Fibroblast of lung (primary cell): Measurements from ENCODE around the gene RETREG1. TPM values are rescaled to one million over a fixed set of nuclear protein-coding genes. Genes with fewer than 3 reads are reported as not detected.

Experiments used
- DNase-seq, 2 donors: peaks; one replicate each; pipeline versions ENCODE4 v3.0.0 to v3.0.0-alpha.2; 2010; ENCODE audit warnings: low read depth in 2 of 2
- H2AFZ ChIP-seq: 2 replicates; pipeline ENCODE4 v1.5.1; 2012; ENCODE audit warnings: low read length, control low read depth, inconsistent platforms
- H3K27ac ChIP-seq: 2 replicates; pipeline ENCODE4 v1.5.1; 2011; ENCODE audit warnings: low read length, control low read depth; ENCODE audit not compliant: insufficient read depth
- H3K27me3 ChIP-seq: 2 replicates; pipeline ENCODE4 v1.5.1; 2011; ENCODE audit warnings: mild to moderate bottlenecking, low read length; ENCODE audit not compliant: control insufficient read depth, insufficient read depth
- H3K36me3 ChIP-seq: 2 replicates; pipeline ENCODE4 v1.5.1; 2011; ENCODE audit warnings: low read length; ENCODE audit not compliant: control insufficient read depth, insufficient read depth
- H3K4me1 ChIP-seq: 2 replicates; pipeline ENCODE4 v1.5.1; 2011; ENCODE audit warnings: low read length; ENCODE audit not compliant: control insufficient read depth, insufficient read depth; ENCODE audit errors: extremely low read depth
- H3K4me2 ChIP-seq: 2 replicates; pipeline ENCODE4 v1.5.1; 2011; ENCODE audit warnings: low read length, control low read depth; ENCODE audit not compliant: insufficient read depth; ENCODE audit errors: extremely low read depth
- H3K4me3 ChIP-seq, 4 experiments: fragments of 200-600 bp in 1 of 4; sonication (generic) in 1 of 4; replicated peaks in 1 of 4; 2 replicates each; pipeline ENCODE4 v1.5.1; 2011 to 2016; ENCODE audit warnings: low read length in 4 of 4, low read depth in 3 of 4, mild to moderate bottlenecking in 3 of 4, control low read depth in 2 of 4, inconsistent platforms in 1 of 4, mixed read lengths in 1 of 4; ENCODE audit not compliant: insufficient read depth in 1 of 4; ENCODE audit errors: control extremely low read depth in 1 of 4
- H3K79me2 ChIP-seq: 2 replicates; pipeline ENCODE4 v1.5.1; 2012; ENCODE audit warnings: mild to moderate bottlenecking, low read length, inconsistent platforms; ENCODE audit not compliant: control insufficient read depth, insufficient read depth
- H3K9ac ChIP-seq: 2 replicates; pipeline ENCODE4 v1.5.1; 2011; ENCODE audit warnings: mild to moderate bottlenecking, low read length, control low read depth; ENCODE audit not compliant: insufficient read depth
- H3K9me3 ChIP-seq: 2 replicates; pipeline ENCODE4 v1.5.1; 2012; ENCODE audit warnings: low read depth, low read length; ENCODE audit not compliant: control insufficient read depth, insufficient read depth
- H4K20me1 ChIP-seq: 2 replicates; pipeline ENCODE4 v1.5.1; 2011; ENCODE audit warnings: low read length; ENCODE audit not compliant: control insufficient read depth, insufficient read depth; ENCODE audit errors: extremely low read depth
- EZH2 ChIP-seq: IDR thresholded peaks from 2 replicates; pipeline ENCODE4 v1.5.1; 2012; ENCODE audit warnings: low read length, control low read depth, mild to moderate bottlenecking; ENCODE audit errors: missing control alignments
- polyA plus RNA-seq, 2 donors: library from polyadenylated mRNA; depleted of rRNA in 1 of 2; stranded (reverse) in 1 of 2; unstranded in 1 of 2; fragments of >200 nt; gene quantifications; 2 replicates each; pipeline ENCODE4 v1.2.1, GENCODE V29; 2011 to 2012; ENCODE audit warnings: missing spikeins in 1 of 2
- total RNA-seq: library from RNA; depleted of rRNA; stranded (reverse); fragments of >200 nt; gene quantifications from 2 replicates; pipeline ENCODE4 v1.2.1, GENCODE V29; 2014
- TF ChIP-seq, protein P1 (sequence below), 2 donors: IDR thresholded peaks in 1 of 2; conservative IDR thresholded peaks in 1 of 2; 1 replicate in 1 of 2; 2 replicates in 1 of 2; pipeline ENCODE4 v1.5.1; 2011 to 2012; ENCODE audit warnings: low read length in 2 of 2, control low read depth in 1 of 2, inconsistent platforms in 1 of 2, low read depth in 1 of 2, mild to moderate bottlenecking in 1 of 2

RETREG1 gene
- total and polyA plus RNA-seq, 2 donors (not counting 1 experiment from before 2014, with no cell fraction given) = 0.41 to 0.99 TPM

DNA sequence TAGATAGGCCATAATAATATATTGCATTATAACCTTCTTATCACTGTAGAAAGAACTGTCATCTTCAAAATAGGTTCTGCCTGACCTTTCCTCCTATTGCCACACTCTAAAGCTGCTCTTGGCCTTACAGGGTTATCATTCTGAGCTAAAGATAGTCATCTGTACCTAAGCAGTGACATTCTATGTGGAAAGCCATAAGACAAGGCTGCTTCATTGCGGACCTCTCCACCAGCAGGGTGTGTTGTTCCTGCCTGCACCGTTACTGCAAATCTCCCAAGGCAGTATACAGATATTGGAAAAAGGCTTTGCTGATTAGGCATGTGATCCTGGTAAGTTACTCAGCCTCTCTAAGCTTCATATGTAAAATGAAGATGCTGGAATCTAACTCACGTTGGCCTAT is 159.3 kb downstream of the RETREG1 start:
- Histone ChIP-seq H3K4me2 (no peak overlapping the region), H2AFZ (no peak overlapping the region), H4K20me1 (no peaks in the 10 kb centered on the region), H3K36me3 (peaks cover 17% of the 10 kb centered on the region), H3K79me2 (peaks cover 41% of the 10 kb centered on the region), H3K9ac (no peak overlapping the region), H3K9me3 (no peaks in the 10 kb centered on the region), H3K27ac (no peak overlapping the region), H3K4me3 (no peak overlapping the region), H3K27me3 (no peaks in the 10 kb centered on the region), H3K4me1 (peaks cover 19% of the 10 kb centered on the region)
- no peak for TF ChIP-seq EZH2
- TF ChIP-seq, protein P1, sequence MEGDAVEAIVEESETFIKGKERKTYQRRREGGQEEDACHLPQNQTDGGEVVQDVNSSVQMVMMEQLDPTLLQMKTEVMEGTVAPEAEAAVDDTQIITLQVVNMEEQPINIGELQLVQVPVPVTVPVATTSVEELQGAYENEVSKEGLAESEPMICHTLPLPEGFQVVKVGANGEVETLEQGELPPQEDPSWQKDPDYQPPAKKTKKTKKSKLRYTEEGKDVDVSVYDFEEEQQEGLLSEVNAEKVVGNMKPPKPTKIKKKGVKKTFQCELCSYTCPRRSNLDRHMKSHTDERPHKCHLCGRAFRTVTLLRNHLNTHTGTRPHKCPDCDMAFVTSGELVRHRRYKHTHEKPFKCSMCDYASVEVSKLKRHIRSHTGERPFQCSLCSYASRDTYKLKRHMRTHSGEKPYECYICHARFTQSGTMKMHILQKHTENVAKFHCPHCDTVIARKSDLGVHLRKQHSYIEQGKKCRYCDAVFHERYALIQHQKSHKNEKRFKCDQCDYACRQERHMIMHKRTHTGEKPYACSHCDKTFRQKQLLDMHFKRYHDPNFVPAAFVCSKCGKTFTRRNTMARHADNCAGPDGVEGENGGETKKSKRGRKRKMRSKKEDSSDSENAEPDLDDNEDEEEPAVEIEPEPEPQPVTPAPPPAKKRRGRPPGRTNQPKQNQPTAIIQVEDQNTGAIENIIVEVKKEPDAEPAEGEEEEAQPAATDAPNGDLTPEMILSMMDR (conservative IDR thresholded peaks at IDR 0.05 in 1 of 2, IDR thresholded peaks at IDR 0.05 in 1 of 2; ENCODE audit: low read depth in 1 of 2, low read length in 2 of 2) = peak in 1 of 2 donors; percentile 3
- no peak for DNase-seq

DNA sequence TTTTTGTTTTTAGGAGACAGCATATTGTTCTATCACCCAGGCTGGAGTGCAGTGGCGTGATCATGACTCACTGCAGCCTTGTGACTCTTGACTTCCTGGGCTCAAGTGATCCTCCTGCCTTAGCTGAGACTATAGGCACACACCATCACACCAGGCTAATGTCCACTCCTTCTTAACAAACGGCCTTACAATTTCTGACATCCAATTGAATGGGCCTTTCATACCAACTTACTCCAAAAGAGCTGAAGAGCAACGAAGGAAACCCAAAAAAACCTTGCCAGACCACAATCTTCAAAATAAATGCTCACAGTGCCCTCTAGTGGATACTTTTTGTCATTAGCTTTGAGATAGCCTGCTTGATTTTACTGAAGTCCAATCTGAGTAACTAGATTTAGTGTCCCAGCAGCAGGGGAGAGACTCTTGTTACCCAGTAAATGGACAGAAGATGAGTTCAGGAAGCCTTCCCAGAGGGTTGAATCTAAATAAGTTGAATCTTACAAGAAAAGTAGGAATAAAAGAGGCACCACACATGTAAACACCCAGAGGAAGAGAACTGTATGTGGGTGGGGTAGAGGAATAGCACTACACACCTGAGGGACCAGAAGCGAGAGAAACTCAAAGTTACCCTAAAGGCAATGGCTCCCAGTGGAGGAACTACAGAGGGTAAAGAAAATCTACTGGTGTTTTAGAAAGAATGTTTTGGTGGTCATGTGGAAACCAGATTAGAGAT is 160.5 kb downstream of the RETREG1 start:
- Histone ChIP-seq H3K4me1 (peaks cover 10% of the 10 kb centered on the region), H3K9me3 (no peaks in the 10 kb centered on the region), H3K36me3 (peaks cover 15% of the 10 kb centered on the region), H3K4me3 (no peak overlapping the region), H3K27ac (peak overlapping the region; percentile 78), H3K27me3 (no peaks in the 10 kb centered on the region), H4K20me1 (no peaks in the 10 kb centered on the region), H2AFZ (peak overlapping the region; percentile 31), H3K9ac (no peak overlapping the region), H3K79me2 (peaks cover 39% of the 10 kb centered on the region), H3K4me2 (peak overlapping the region; percentile 56)
- DNase-seq = peak; percentile 77 to 84
- TF ChIP-seq, protein P1 (conservative IDR thresholded peaks at IDR 0.05 in 1 of 2, IDR thresholded peaks at IDR 0.05 in 1 of 2; ENCODE audit: low read depth in 1 of 2, low read length in 2 of 2) = peak; percentile 58 to 61
- no peak for TF ChIP-seq EZH2

DNA sequence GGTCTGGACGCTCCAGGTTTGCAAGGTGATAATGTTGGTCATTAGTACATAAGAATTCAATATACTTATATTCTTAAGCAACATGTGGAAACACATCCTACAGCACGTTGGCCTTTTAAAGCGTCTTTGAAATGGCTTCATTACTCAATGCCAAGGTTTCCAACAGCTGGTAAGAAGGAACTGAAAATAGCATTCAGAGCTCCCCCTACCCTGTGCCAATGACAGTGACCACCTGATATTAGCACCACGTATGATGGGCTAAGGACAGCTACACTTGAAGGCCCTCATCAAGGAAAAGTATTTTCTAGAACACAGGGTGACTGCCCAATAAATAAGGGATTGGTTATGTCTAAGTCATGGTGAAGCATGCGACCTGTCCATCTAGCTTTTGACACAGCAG is 161.1 kb downstream of the RETREG1 start:
- Histone ChIP-seq H3K9me3 (no peaks in the 10 kb centered on the region), H3K27ac (peak overlapping the region; percentile 78), H4K20me1 (no peaks in the 10 kb centered on the region), H3K4me2 (peak overlapping the region; percentile 56), H2AFZ (no peak overlapping the region), H3K4me1 (peaks cover 9% of the 10 kb centered on the region), H3K79me2 (peaks cover 36% of the 10 kb centered on the region), H3K36me3 (peaks cover 15% of the 10 kb centered on the region), H3K4me3 (no peak overlapping the region), H3K27me3 (no peaks in the 10 kb centered on the region), H3K9ac (no peak overlapping the region)
- no peak for DNase-seq
- TF ChIP-seq EZH2 = no peak
- TF ChIP-seq, protein P1 (conservative IDR thresholded peaks at IDR 0.05 in 1 of 2, IDR thresholded peaks at IDR 0.05 in 1 of 2; ENCODE audit: low read depth in 1 of 2, low read length in 2 of 2) = no peak
